ENCODE measurements around the gene MED31.
"Not testable (repeated sequence)": the region's sequence is repeated elsewhere in the genome, so short reads cannot be mapped to it uniquely, and the experiment has no call there.

MED31 gene

DNA sequence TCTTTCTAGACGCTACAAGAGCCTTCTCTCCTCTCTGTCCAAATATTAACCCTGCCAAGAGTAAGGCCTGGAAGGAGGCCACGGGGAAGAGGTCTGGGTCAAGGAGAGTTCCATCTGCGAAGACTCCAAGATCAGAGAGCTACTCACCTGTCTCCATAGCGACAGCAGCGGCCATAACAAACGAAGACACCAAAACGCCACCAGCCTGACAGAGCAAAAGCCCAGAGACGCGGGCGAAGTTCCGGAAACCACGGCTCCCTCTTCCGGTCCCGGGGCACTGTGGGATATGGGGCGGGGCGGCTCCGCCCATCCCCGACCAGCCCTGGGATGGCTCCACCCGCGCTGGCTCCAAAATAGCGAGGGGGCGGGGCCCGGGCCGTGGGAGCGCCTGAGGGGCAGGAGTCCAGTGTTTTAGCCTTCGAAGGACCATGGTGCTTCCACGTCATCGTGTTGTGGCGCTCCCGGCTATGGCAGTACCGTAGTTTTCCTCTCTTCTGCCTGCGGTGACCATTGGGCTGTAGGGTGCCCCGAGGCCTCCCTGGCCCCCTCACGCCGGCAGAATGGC is at the start of gene MED31, which contains the start of gene C17orf100:
MED31 (minus strand) TSS at position 252 of the 565 bp plus-strand sequence; CDS start at position 175, 77 bp downstream.
C17orf100 (plus strand) TSS at position 409 of the 565 bp plus-strand sequence; CDS start at position 561, 152 bp downstream.
- peak; percentile 96 to 97 for DNase-seq

DNA sequence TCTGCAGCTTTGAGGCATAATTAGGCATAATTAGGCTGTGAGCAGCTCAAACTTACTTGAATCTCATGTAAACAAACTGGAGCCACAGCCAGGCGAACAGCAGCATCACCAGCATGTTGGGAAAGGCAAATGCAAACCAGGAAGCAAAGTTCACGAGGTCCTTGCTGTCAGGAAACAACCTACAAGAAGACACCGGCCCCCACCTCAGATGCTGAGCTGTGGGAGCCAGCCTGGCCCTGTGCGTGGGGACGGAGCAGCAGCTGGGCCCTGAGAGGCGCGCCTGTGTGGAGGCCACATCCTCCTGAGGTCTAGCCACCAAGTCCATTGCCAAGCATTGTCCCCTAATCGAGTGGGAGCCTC is 49.5 kb upstream of the MED31 start:
- DNase-seq: no peak

- DNase-seq: no peak
These were observed 48.9 kb upstream of the MED31 start for GRCh38 chr17:6699997-6700947.

DNA sequence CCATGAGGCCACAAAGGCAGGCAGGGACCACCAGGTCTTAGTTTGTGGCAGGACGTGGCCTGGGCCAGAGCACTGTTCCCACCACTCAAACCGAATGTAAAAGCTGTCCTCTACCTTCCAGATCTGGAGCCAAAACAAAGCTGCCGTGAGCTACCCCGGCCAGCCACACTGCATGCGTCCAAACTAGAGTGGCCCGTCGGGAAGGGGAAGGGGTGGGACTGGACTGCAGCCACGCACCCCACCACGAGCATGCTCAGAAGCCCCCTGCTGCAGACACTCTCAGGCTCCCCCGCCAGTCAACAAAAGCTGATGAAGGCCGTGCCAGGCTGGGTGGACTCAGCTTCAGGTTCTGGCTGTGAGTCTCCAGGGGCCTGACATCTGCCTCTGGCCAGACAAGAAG is 46.6 kb upstream of the MED31 start:
- no peak for DNase-seq

- no peak for DNase-seq
These were observed 45.5 kb upstream of the MED31 start for GRCh38 chr17:6696906-6697305.

DNA sequence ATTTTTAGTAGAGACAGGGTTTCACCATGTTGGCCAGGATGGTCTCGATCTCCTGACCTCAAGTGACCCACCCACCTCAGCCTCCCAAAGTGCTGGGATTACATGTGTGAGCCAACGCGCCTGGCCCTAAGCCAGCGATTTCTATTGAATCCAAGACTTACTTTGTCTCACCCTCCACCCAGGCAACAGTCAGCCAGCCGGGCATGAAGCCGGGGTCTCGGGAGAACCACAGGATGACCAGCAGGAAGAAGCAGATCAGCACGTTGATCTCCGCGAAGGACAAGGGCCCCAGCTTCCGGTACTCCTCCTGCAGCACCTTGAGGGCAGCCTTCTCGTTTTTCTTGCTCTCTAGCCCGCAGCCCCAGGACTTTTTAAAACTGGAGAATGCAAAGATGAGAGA is 44.2 kb upstream of the MED31 start:
- DNase-seq: no peak

- DNase-seq: no peak
These were observed 43.6 kb upstream of the MED31 start for GRCh38 chr17:6695051-6695450.

GRCh38 chr17:6691958-6692357 is 40.6 kb upstream of the MED31 start:
- not testable (repeated sequence) for DNase-seq

GRCh38 chr17:6691546-6691945 is 40.1 kb upstream of the MED31 start:
- no peak for DNase-seq

DNA sequence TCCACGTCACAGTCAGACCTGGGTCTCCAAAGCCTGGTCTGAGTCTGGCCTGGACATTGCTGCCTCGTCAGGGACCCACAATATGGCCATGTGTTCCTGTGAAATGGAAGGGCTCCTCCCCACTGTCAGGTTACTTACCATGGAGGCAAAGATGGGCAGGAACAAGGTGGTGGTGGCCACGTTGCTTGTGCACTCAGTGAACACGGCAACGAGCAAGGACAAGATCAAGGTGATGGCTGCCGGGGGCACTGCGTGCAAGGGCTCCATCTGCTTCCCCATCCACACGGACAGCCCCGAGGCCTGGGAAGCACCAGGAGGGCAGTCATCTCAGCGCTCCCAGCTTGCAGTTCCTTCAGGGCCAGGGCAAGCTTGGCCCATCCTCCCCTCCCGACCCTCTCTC is 39.2 kb upstream of the MED31 start:
- no peak for DNase-seq

DNA sequence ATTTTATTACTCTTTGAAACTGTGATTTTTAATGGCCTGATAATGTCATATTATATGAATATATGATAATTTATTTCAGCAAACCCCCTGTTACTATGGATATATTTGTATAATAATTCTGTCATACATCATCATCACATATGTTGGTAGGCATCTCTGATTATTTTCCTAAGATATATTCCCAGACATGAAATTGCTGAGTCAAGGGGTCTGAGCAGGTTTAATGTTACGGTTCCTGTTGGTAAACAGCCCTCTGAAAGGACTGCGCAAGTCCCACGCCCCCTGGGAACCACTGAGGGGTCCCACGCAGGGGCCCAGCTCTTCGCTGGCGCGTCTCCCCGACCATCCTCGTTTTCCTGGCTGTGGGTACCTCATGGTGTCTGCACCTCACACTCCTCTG is 37.5 kb upstream of the MED31 start:
- no peak for DNase-seq

DNA sequence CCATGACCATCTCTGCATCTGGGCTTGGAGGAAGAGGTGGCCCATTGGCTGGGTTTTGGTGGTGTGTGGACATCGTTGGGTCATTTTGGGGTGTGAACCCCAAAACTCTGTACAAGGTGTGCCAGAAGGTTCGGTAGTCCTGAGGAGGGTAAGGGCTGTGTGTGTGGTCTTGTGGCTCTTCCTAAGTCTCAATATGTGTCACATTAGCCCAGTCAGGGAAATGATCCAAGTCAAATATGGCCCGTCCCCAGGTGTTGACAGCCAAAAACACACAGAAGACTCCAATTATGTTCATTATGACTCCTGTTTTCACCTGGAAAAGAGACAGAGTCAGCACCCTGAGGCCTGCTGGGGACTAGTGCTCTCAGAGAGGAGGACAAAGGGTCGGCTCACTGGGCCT is 34.6 kb upstream of the MED31 start:
- DNase-seq: no peak

DNA sequence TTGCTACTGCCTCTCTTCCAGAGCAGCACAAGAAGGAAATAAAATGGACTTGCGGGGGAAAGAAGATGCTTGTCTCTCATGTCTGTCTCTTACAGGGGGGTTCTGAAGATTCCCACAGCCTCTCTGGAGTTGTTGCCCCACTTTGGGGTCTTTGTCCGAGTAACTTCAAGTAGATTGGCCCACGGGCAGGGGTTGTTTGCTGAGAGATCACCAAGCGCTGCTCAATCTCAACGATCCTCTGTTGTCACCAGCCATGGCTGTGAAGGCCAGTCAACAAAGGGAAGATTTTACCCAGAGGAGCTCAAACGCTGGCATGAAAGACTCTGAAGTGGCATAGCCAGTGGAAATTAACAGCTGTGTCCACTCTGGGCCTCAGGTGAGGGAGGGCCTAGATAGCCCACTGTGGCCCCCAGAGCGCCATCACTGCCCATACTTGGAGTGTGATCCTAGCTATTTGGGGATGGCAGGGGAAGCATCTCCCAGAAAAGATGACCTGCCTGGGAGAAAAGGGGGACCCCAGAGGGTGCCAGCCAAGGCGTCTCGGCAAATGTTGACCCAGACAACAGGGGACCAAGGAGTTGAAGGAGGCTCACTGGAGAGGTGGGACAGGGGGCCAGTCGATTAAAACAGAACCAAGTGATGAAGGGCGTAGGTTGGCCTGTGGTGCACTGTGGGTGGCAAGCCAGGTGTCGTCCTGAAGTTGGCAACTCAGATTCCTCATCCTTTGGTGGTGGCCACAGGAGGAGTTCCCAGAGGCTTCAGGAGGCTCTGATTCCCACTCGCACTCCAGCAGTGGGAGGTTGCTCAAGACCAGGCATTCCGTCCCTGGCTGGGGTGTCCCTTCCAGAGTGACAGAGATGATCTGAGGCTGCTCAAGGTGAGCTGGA is 33.7 kb upstream of the MED31 start:
- no peak for DNase-seq

- DNase-seq: no peak
These were observed 33.0 kb upstream of the MED31 start for GRCh38 chr17:6684460-6684783.

GRCh38 chr17:6683730-6684459 is 32.5 kb upstream of the MED31 start:
- no peak for DNase-seq

DNA sequence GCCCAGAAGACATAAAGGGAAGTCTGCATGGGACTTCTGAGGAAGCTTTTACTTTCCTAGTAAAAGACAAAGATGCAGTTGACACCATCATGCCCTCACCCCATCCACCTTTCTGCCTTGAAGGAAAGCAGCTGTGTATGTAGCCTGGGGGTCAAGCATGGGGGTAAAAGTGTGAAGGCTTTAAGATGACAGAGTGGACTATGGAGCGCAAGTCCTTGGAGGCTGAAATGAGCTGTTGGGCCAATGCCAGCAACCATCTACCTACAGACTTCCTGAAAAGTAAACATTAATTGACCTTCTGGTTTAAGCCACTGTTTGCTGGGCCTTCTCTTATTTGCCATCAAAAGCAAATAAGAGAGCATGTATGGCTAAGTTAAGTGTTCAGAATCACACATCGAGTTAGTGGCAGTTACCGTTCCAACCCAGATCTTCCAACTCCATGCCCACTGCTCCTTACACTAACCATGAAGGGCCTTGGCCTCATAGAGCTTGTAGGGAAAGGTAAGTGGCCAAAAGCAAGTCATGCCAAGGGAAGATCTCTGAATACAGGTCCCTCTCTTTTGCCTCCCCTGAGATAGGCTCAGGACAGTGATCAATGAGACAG is 31.8 kb upstream of the MED31 start:
- no peak for DNase-seq

- no peak for DNase-seq
These were observed 30.9 kb upstream of the MED31 start for GRCh38 chr17:6682339-6682738.

DNA sequence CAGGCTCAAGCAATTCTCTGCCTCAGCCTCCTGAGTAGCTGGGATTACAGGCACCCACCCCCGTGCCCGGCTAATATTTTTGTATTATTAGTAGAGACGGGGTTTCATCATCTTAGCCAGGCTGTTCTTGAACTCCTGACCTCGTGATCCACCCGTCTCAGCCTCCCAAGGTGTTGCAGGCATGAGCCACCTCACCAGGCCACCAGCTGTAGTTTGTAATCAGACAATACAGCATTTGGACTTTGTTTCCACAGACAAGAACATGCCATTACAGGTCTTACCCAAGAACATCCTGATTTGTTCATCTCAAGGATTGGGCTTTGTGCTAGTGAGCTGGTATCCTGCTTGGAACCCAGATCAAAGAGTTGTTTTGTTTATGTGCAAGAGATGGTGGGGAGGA is 30.3 kb upstream of the MED31 start:
- DNase-seq: no peak

GRCh38 chr17:6681176-6681575 is 29.8 kb upstream of the MED31 start:
- DNase-seq: no peak

- no peak for DNase-seq
These were observed 27.8 kb upstream of the MED31 start for GRCh38 chr17:6679241-6679640.

- no peak for DNase-seq
These were observed 26.5 kb upstream of the MED31 start for GRCh38 chr17:6677946-6678345.

- peak in 1 of 2 donors; percentile 15 for DNase-seq
These were observed 25.9 kb upstream of the MED31 start for GRCh38 chr17:6677158-6677831.

Measured in CD4-positive, alpha-beta T cell treated with Interferon alpha-2 for 1 hour (primary cell).